ENCODE measurements around the gene RFNG.

DNA sequence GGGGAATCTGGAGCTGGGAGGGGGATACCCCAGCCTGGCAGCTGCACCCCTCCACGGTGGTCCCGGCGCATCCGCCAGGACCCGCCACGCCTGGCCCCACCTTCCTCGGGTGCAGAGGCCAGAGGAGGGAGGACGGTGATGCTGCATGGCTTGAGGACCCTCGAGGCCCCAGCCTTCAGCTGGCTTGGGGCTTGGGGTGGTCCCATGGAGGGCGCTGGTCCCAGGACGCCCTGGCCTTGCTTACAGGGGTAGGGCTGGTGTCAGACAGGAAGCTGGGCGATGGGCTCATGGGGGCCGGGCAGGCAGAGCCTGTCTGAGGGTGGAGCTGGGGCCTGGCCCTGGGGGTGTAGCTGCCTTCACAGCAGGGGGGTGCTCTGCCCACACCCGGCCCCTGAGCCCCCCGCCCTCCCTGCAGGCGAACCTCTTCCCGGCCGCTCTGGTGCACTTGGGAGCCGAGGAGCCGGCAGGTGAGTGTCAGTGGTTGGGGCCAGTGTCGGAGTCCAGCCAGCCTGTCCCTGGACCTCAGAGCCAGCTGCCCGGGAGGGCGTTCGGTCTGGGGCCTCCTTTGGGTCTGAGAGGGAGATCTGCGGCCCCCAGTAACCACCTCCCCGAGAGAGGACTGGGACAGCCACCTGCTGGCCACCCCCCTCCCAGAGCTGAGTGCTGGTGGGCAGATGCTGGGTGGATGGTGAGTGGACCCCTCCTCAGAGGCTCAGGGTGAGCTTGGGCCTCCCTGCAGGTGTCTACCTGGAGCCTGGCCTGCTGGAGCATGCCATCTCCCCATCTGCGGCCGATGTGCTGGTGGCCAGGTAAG is 35.3 kb downstream of the RFNG start:
- TF ChIP-seq CTCF (IDR thresholded peaks at IDR 0.05) (no peak), POLR2AphosphoS5 (IDR thresholded peaks at IDR 0.05) (no peak), POLR2A (IDR thresholded peaks at IDR 0.05) (no peak)
